ENCODE data around the gene EXTL1.
A peak's percentile ranks its signal among the peaks of the same experiment; 100 is the strongest.

Gene EXTL1

DNA sequence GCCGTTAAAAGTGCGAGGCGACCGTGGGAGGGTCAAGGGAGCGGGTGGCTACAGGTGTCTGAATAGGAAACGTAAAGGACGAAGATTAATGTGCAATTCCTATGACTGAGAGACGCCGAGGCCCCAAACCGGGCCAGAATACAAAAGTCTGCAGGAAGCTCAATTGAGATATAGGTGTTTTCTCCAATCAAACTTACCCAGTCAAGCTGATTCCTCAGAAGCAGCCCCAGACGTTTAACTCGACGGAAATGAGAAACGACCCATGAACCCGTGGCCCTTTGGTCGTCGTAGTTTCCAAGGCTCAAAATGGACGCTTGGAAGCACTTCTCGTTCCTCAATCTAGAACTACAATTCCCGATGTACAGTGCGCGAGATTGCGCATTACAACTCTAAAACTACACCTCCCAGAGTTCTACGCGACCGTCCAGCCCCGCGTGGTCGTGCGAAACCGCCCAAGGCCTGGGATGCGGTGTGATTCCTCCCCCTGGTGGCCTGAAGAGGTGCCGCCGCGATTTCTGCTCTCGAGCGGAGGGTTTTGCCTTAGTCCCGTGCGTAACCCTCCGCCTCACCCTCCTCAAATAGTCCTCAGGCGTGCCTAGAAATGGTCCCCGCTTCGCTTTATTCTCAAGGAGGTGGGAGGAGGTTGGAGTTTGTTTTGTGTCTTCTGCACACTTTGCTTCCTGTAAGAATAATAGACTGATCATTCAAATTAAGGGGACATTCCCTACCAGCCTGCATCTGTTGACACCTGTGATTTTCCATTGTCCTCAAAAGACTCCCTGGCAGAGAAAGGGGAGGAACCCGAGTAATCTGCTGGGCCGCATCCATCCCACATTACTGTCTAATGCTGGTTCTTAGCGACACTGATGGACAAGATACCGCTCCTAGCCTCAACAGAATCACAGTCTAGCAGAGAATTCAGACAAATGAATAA lies 23.5 kb upstream of the EXTL1 start, which contains the start of gene PAFAH2:
Gene PAFAH2 (minus strand): TSS at position 236 of the 934 bp plus-strand sequence. CDS start 7,247 bp downstream, outside the sequence.
- FAIRE-seq: peak; percentile 98

DNA sequence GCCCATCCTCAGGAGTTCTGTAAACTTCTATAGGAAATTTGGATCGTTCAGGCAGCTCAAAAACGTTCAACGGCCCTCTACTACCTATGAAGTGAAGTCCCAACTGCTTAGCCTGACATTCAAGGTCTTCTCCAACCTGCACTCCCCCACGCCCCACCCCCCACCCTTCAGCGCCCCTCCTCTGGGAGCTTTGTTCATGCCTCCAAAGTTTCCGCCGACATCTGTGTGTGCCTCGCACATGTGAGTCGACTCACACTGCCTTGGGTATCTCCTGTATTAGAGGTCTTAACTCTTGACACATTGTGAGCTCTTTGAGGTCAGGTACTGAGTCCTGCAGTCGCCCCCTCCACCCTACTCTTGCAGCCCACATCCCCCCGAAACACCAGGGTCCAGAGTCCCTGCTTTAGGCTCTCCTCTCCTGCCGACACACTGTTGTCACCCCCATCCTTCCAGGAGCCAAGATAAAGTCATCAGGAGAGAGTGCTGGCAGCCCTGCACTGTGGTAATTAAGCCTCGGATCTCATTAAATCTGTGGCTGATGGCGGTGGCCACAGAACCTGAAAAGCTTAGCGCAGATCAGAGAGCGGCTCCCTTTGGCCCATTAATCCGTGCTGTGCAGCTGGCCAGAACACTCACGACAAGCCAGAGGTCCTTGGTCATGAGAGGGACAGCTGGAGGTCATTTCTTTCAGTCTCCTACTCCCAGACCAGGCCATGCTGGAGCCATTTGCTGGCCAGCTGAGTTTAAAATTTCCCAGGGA lies 22.4 kb upstream of the EXTL1 start:
- FAIRE-seq: no peak

- no peak for FAIRE-seq
These were observed 18.3 kb upstream of the EXTL1 start for GRCh38 chr1:26003262-26003661.

- FAIRE-seq: no peak
These were observed 17.8 kb upstream of the EXTL1 start for GRCh38 chr1:26003756-26004155.

GRCh38 chr1:26005434-26006105 lies 16.0 kb upstream of the EXTL1 start:
- no peak for FAIRE-seq

- FAIRE-seq: no peak
These were observed 14.9 kb upstream of the EXTL1 start for GRCh38 chr1:26006710-26007109.

- no peak for FAIRE-seq
These were observed 11.7 kb upstream of the EXTL1 start for GRCh38 chr1:26009796-26010447.

GRCh38 chr1:26010825-26011224 lies 10.8 kb upstream of the EXTL1 start:
- no peak for FAIRE-seq

DNA sequence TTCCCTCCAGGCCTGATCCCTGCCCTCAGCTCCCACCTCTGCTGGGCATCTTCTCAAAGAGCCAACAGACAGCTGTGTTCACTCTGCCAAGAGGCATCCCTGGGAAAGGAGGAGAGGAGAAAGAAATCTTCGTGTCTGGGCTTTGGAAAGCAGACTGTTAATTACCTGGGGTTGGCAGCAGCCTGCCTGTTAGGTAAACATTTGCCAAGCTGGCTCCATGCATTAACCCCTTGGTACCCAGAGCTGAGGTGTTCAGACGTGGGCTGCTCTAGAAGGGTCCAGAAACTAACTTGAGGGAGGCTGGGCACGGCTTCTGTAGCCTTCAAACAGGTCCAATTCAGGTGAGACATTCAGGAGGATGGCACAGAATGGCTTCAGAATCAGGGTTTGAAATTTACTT lies 8.7 kb upstream of the EXTL1 start:
- FAIRE-seq: no peak

DNA sequence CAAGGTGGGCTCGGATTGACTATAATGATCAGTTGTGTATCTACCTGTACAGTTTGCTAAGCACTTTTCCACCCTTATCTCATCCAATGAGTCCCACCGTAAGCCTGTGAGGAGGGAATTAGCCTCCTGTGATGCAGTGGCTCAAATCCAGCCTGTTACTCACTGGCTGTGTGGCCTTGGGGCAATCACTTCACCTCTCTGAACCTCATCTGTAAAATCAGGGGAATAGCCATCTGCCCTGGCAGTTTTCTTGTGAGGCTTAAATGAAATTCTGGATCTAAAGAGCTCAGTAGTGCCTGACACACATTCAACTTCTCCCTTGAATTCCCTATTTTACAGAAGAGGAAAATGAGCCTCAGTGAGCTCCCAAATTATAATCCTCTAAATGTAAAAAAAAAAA lies 7.4 kb upstream of the EXTL1 start:
- FAIRE-seq: no peak

DNA sequence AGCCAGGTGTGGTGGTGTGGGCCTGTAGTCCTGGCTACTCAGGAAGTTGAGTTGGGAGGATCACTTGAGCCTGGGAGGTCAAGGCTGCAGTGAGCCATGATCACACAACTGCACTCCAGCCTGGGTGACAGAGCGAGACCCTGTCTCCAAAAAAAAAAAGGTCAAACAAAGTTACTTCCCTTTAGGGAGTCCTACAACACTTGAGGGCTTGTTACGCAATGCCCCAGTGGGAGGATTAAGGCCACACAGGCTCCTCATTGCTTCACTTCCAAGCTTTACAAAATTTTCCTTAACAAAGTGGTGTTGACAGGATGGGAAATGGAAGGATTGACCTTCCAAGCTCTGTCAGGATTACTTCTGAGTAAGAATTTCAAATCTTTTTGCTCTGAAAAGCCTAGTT lies 6.2 kb upstream of the EXTL1 start:
- FAIRE-seq: no peak

- FAIRE-seq: no peak
These were observed 5.2 kb upstream of the EXTL1 start for GRCh38 chr1:26016258-26016952.

- no peak for FAIRE-seq
These were observed 4.5 kb upstream of the EXTL1 start for GRCh38 chr1:26016953-26017545.

- FAIRE-seq: no peak
These were observed 4.0 kb upstream of the EXTL1 start for GRCh38 chr1:26017606-26018005.

DNA sequence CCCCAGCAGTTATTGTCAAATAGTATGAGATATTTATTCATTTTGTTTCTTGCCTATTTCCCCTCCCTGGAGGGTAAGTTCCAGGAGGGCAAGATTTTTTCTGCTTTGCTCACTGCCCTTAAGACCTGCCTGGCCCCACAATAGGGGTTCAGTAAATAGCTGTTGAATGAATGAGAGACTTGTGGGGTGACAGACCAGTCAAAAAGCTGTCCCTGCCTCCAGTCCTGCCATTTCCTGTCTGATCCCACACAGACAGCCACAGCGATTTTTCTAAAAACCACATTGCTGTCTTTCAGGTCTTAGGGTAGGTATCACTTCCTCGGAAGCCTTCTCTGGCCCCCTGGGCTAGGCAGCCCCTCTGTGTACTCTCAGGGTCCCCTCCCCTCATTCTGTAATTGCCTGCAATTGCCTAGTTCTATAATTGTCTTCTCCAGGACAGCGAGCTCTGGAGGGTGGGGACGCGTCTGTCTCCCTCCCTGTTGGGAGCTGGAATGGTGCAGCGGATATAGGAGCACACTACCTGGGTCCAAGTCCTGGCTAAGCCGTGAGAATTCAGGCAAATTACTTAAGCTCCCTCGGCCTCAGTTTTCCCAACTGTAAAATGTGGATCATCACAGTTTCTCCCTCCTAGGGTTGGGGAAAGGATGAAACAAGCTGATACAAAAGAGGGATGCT lies 1.8 kb upstream of the EXTL1 start:
- no peak for FAIRE-seq

GRCh38 chr1:26020330-26020768 lies 1.2 kb upstream of the EXTL1 start:
- FAIRE-seq: no peak

DNA sequence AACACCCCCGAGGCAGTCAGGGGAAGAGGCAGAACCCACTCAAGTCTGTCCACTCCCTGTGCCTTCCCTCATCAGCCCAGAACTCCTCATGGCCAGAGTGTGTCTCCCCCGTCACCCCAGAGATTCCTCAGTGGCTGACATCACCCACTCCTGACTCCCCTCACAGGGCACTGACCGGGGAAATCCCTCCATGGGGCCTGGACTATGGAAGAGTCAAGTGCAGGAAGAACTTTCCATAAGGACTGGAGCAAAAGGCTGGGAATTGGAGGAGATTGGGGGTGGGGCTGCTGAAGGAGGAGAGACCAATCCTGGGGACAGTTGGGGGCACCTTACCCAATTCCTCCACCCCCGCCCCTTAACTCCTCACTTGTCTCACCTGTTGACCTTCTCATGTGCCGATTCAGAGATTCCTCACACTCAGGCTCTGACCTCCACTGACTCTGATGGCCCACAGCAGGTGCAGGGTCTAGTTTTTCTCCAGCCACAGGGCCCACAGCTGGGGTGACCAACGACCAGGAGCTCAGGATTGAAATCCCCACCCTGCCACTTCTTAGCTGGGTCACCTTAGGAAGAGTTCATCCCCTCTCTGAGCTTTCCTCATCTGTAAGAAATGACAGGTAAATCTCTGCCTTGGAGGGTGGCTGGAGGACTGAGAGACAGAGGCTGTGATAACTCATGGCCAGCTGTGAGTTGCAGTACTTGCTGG lies 481 bp upstream of the EXTL1 start:
- FAIRE-seq: no peak

DNA sequence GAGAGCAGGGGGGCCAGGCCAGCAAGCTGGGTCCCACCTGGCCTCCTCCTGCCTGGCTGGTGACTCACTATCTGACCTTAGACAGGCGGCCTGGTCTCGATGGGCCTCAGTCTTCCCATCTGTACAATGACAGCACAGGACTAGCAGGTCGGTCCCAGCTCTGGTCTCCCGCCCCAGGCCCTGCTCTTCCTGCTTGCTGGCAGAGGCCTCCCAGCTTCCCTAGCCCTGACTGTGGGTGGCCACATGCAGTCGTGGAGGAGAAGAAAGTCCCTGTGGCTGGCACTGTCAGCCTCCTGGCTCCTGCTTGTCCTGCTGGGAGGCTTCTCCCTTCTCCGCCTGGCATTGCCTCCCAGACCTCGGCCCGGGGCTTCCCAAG lies 817 bp downstream of the EXTL1 start:
- FAIRE-seq: no peak

DNA sequence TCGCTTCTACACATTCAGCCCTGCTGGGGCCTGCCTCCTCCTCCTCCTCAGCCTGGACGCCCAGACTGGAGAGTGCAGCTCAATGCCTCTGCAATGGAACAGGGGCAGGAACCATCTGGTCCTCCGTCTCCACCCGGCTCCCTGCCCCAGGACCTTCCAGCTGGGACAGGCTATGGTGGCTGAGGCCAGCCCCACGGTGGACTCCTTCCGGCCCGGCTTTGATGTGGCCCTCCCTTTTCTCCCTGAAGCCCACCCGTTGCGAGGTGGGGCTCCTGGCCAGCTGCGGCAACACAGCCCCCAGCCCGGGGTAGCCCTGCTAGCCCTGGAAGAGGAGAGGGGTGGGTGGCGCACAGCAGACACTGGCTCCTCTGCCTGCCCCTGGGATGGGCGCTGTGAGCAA lies 1.4 kb downstream of the EXTL1 start:
- FAIRE-seq: no peak

- no peak for FAIRE-seq
These were observed 2.3 kb downstream of the EXTL1 start for GRCh38 chr1:26023826-26024225.

All from endometrium (tissue), 2 donors.